PC-3 (cell line): ENCODE results near the gene HSFX1.

Experiments
- EZH2 ChIP-seq: fragments of 300-600 bp; sonication (generic); IDR thresholded peaks from one replicate; pipeline ENCODE4 v1.6.1; 2017; ENCODE audit warnings: antibody characterized with exemption, mild to moderate bottlenecking, low read length; ENCODE audit not compliant: unreplicated experiment
- TF ChIP-seq, protein P1 (sequence below): fragments of 300-600 bp; sonication (generic); conservative IDR thresholded peaks from 2 replicates; pipeline ENCODE4 v1.5.1; 2017; ENCODE audit warnings: antibody characterized with exemption, low read depth, mild to moderate bottlenecking, low read length

DNA sequence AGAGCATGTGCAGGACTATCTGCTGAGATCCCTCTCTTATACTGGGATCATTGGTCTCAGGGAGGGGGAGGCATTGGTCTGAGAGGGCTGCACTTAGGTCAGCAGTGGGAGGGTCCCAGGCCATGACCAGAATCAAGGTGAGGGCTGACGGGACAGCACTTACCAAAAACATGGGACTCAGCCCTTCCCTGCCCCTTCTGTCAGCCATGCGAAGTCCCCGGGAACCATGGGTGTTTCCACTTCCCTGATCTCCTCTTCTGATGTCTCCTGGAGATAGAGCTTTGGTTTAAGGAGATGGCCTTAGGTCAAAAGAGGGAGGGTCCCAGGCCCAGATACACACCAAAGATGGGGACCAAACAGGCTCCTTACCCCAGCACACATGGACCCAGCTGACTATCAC, 12.9 kb upstream of the HSFX1 start:
- TF ChIP-seq, protein P1, sequence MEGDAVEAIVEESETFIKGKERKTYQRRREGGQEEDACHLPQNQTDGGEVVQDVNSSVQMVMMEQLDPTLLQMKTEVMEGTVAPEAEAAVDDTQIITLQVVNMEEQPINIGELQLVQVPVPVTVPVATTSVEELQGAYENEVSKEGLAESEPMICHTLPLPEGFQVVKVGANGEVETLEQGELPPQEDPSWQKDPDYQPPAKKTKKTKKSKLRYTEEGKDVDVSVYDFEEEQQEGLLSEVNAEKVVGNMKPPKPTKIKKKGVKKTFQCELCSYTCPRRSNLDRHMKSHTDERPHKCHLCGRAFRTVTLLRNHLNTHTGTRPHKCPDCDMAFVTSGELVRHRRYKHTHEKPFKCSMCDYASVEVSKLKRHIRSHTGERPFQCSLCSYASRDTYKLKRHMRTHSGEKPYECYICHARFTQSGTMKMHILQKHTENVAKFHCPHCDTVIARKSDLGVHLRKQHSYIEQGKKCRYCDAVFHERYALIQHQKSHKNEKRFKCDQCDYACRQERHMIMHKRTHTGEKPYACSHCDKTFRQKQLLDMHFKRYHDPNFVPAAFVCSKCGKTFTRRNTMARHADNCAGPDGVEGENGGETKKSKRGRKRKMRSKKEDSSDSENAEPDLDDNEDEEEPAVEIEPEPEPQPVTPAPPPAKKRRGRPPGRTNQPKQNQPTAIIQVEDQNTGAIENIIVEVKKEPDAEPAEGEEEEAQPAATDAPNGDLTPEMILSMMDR: no peak
- no peak for TF ChIP-seq EZH2
